LoVo (cell line): Measurements from ENCODE around the gene TMEM150C.
"Not testable (repeated sequence)": the region's sequence is repeated elsewhere in the genome, so short reads cannot be mapped to it uniquely, and the experiment has no call there.

Experiments used
- DNase-seq: peaks from one replicate; pipeline ENCODE4 v3.0.0-alpha.2; 2016; ENCODE audit warnings: low spot score

Gene TMEM150C

DNA sequence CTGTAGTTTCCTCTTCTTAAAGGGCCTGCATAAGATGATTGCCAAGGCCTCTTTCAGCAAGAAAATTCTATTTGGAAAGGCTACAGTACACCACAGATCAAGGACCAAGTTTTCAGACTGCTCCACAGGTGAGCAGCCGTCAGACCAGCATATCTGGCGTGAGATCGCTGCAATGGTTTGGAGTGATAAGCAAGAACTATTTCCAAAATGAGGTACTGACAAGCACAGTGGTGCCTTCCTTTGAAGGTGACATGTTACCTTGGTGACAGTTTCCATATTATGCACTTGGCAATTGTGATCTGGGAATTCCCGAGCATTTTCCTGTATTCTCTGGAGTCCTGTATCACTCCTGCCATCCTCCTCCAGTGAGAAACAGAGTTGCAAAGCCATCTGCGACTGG is 7.3 kb upstream of the TMEM150C start:
- DNase-seq, result no peak

DNA sequence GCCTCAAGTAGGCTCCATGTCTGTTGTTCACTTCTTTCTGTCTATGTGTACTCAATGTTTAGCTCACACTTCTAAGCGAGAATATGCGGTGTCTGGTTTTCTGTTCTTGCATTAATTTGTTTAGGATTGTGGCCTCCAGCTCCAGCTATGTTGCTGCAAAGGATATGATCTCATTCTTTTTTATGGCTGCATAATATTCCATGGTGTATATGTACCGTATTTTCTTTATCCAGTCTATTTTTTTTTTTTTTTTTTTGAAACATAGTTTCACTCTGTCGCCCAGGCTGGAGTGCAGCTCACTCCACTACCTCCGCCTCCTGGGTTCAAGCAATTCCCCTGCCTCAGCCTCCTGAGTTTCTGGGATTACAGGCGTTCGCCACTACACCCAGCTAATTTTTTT is 5.7 kb upstream of the TMEM150C start:
- no peak for DNase-seq

DNA sequence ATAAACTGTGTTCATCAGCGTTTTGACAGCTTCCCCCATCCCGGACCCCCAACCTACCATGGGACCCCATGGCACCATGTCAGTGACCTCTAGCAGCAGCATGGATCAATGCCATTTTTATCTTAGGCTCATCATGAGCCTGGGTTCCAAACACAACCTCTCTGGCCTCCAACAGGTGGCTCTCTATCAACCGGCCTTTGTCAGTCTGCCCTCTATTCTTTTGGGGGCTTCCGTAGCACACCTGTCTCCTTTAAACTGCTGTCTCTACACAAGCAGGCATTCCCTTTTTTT is 721 bp upstream of the TMEM150C start:
- DNase-seq, result no peak

DNA sequence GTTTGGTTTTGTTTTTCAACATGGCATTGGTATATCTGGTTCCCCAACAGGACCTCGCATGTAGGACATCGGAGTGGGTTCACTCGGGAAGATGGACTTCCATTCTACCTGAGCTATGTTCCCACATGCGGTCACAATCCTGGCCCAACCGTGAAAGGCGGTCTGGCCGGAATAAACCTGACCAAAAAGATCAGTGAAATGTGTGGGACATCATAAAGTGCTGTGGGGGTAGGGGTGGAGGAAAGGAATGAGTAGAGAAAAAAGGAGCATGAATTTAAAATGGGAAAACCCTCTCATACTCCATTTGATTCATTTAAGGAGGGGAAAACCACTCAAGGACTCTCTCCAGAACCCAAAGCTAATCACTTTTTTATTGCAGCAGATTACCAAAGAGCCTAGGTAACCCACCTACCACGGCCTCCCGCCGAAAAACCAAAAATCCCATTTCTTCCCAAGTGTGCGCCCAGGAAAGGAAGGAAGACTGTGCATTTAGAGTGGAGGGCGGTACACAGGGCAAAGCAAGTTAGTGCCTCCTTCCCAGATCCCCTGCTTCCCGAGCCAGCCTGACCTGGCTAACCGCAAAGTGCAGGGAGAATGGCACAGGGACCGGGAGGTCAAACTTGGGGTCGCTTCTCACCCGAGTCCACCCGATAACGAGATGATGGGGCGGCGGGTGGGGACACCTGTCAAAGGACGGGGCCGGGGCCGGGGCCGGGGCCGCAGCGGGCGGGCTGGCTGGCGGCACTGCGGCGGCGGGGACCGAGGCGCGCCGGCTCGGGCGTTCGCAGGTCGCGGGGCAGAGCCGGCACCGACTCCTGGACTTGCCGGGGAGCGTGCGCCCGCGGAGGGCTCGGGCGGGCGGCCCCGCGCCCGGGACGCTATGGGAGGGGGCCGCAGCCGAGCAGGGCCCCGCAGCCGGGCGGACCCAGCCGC is 669 bp downstream of the TMEM150C start:
- no peak for DNase-seq

DNA sequence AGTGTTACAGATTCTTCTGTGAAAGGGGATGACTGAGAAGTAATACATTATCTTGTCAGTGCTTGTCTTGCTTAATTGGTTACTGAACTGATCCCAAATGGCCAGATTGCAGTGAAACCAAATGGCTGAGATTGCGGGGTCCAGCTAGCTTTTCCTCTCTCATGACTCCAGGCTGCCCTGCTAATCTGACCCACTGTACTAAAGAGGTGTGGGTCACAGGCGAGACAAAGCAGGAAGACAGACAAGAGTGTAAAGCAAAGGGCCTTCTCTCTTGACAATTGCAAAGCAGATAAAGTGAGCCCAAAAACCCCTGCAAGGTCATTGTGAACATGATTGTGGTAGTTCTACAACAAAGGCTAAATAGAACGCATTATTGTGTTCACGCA is 2.1 kb downstream of the TMEM150C start:
- DNase-seq, result no peak

DNA sequence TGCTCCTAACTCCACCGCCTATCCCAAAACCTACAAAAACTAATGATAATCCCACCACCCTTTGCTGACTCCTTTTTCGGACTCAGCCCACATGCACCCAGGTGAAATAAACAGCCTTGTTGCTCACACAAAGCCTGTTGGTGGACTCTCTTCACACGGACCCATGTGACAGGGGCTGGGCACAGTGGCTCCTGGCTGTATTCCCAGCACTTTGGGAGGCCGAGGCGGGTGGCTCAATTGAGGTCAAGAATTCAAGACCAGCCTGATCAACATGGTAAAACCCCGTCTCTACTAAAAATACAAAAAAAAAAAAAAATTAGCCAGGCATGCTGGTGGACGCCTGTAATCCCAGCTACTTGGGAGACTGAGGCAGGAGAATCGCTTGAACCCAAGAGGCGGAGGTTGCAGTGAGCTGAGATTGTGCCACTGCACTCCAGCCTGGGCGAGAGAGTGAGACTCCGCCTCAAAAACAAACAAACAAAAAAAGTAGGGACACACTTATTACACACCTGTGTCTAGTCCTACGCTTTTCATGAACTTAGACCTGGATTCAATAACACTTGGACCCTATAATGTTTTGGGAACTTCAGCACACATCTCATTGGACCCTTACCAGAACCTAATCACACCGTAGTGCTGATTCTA is 2.6 kb downstream of the TMEM150C start:
- not testable (repeated sequence) for DNase-seq

DNA sequence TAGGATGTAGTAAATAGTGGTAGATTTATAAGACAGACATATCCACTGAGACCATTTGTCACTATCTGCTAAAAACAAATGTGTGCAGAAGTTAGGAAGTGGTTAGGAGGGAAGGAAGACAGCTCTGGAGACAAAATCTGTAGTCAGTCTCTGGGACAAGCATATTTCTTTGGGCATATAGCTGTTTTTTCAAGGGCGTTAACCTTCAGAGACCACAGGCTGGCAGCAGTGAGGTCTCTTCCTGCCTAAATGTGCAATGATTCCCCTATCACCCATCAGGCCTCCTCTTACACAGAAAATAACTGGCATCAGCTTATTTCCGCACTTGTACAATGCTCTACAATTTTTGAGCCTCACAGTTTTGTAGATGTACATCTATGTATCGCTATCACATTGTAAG is 6.5 kb downstream of the TMEM150C start:
- no peak for DNase-seq

DNA sequence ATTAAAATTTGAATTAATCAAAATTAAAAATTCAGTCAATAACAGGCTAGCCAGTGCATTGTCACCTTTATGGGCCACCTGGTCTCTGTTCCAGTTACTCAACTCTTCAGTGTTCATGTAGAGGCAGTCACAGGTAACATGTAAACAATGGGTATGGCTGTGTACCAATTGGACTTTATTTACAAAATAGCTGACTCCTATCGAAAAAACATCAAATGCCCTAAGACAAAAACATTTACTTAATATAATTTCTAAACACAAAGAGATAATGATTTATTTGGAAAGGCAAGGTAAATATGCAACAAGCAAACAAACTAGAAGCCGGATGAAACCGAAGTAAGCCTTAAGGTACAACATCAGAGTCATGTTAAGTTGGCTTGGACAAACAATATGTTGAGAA is 8.8 kb downstream of the TMEM150C start:
- no peak for DNase-seq

DNA sequence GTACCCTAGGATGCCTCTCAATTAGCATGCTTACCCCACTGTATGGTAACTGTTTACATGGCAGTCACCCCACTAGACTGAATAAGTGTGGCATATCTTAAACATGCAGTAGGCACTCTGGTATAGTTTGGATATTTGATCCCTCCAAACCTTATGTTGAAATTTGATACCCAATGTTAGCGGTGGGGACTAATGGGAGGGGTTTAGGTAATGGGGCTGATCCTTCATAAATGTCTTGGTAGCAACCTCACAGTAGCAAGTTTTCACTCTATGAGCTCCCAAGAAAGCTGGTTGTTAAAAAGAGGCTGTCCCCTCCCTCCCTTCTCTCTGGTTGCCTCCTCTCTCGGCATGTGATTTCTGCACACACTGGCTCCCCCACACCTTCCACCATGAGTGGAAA is 10.1 kb downstream of the TMEM150C start:
- no peak for DNase-seq

DNA sequence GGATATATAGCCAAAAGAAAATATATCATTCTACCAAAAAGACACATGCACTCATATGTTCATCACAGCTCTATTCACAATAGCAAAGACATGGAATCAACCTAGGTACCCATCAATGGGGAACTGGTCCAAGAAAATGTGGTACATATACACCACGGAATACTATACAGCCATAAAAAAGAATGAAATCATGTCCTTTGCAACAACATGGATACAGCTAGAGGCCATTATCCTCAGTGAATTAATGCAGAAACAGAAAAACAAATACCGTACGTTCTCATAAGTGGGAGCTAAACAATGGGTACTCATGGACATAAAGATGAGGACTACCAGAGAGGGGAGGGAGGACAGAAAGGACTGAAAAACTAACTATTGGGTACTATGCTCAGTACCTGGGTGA is 13.9 kb downstream of the TMEM150C start:
- not testable (repeated sequence) for DNase-seq

DNA sequence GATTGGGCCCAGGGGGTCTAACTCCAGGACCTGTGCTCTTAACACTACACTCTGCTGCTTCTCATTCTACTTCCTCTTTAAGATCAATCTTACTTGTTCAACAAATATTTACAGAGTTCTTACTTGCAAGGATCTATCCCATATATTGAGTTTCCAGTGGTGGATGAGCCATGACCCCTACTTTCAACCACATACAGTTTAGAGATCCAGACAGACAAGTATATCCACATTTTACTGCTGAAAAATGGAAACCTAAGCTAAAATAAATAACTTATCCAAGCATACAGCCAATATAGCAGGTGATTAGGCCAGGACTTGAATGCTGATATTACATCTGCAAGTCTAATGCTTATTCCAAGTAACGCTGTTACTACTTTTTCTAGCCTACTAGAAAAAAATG is 18.7 kb downstream of the TMEM150C start:
- no peak for DNase-seq

DNA sequence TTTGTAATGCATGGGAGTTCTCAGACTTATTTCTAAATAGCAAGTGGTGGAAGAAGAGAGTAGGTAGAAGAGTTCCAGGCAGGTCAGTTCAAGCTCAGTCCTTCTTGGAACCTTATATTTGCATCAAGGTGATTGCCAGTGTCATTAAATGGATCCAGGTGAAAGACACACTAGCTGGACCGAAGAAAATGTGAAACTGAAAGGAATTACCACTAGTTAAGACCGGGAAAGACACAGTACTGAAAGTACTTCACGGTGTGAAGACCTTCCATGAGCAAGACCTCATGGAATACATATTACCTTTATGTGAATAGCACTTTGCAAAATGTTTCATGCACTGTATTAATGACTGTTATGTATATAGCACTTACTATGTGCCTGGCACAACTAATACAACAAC is 19.1 kb downstream of the TMEM150C start:
- no peak for DNase-seq

DNA sequence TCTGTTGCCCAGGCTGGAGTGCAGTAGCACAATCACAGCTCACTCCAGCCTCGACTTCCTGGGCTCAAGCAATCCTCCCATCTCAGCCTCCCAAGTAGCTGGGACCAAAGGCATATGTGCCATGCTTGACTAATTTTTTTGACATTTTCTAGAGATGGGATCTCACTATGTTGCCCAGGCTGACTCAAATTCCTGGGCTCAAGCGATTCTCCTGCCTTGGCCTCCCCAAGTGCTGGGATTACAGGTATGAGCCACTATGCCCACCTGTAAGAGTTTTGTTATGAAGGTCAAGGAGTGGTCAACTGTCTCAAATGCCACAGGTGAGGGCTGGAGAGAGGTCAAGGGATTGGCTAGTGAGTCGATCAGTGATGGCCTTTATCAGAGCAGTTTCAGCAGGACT is 32.5 kb downstream of the TMEM150C start:
- no peak for DNase-seq

DNA sequence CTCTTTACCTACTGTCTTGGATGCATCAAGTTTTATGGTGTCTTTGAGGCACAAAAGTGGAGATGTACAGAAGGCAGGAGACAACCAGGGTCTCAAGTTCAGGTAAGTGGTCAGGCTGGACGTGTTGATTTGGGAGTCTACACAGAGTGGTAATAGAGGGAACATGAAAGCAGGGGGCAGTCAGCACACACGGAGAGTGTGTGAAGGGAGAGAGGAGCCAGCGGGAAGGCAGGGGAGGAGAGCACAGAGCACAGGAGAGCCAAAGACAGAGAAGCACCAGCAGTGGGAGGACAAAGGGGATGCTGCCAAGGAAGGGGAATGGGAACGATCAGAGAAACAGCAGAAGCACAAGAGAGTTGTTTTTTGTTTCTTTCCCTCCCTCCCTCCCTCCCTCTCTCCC is 32.9 kb downstream of the TMEM150C start:
- DNase-seq, result no peak

DNA sequence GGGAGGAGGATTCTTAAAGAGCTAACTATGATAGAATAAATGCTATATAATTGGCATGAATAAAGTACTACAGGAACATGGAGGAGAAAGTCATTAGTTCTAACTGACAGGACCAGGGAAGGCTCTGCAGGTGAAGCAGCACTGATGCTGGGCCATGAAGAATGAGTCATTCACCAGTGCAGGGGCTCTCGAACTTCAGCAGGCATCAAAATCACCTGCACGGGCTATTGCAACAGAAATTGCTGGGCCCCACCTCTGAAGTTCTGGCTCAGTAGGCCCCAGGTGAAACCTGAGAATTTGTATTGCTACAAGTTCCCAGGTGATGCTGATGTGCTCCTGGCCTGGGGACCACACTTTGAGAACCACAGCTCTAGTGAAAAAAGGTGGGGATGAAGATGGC is 33.7 kb downstream of the TMEM150C start:
- DNase-seq, result no peak

DNA sequence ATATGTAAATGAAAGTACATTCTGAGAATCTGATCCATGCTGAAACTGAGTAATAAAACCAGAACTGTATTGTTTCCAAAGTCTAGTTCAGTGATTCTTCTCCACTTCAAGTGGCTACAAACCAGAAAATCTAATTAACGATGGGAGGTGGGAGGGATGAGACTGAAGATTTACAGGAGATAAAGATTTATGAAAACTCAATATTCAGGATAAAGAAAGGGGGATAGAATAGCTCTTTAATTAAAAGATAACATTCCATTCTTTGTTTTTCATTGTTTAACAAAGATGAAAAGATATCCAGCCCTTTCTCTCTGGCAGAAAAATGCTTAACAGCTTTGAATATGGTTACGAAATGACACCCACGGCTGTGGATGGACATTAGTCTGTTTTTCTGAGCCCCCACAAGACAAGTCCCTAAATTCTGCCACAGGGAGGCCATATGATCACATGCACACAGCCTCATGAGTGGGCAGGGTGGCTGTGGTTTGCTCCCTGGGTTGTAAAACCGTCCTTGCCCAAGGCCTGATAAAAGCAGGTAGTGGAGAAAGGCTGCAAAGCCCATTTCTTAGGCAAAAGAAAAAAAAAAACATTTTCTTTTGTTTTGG is 36.4 kb downstream of the TMEM150C start:
- DNase-seq, result no peak

DNA sequence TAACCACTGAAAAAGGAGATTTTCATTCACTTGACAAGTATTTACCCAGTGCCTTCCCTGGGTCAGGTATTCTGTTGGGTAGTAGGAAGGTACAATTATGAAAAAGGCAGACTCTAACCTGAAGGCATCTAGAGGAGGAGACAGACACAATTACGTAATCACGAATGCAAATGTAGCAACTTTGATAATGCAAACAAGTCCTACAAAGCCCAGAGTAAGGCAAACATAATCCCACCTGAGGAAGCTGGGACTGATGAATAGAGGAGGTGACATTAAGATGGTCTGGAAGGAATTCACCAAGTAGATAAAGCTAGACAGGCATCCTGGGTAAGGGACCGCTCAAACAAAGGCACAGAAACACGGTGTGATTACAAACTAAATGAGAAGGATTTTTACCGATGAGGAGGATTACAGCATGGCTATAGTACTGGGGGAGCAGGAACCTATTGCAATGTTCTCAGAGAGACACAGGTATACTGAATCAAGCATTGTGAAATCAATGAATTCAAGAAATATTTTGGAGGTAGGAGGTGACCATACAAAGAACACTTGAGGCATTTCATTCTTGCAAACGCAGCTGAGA is 37.1 kb downstream of the TMEM150C start:
- no peak for DNase-seq

DNA sequence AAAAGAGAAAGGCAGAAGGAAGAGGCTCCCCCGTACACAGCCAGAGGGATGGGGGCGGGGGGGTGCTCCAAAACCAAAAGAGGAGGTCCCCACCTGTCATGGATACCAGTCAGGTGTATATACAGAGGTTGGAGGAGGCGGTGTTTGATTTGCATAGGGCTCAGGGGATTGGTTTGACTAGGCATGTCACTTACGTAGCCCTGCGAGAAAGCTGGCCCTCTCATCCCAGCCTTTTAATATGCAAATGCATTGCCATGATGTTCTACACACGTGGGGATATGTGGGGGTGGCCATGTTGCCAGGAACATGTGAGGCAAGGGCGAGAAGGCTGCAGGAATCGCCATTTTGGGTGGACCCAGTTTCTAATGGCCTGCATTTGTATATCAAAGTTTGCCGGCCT is 38.6 kb downstream of the TMEM150C start:
- DNase-seq, result no peak

DNA sequence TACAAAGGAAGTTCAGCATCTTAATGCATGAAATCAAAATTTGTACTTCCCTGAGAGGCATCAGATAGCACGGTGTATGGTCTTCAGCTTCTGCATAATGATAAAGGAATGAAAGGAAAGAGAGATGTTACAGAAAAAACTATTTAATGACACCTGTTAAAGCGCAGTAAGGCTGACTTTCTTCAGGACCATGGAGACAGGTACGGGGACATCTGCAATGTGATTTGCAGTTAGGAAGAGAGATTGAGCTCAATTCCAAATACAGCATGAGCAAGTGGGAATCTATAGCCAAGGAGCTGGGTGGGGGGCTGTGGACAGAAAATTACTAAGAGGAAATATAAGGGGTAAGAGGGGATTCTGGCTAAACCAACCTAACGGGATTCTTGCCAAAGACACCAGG is 39.3 kb downstream of the TMEM150C start:
- no peak for DNase-seq

DNA sequence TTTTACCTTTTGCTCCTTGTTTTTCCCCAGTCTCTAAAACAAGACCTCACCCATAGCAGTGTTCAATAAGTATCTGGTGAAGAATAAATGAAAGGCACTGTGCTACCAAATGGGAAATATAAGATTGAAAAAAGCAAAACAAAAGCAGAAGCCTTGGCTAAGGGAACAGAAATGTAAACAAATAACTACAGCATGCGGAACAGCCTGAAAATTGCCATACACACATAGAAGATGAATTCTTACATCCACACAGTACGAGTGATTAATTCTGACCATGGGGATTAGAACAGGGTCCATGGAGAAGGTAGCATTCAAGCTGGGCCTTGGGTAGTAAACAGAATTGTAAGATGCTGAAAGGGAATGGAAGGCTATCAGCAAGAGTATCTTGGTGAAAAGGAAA is 40.5 kb downstream of the TMEM150C start:
- DNase-seq, result no peak

DNA sequence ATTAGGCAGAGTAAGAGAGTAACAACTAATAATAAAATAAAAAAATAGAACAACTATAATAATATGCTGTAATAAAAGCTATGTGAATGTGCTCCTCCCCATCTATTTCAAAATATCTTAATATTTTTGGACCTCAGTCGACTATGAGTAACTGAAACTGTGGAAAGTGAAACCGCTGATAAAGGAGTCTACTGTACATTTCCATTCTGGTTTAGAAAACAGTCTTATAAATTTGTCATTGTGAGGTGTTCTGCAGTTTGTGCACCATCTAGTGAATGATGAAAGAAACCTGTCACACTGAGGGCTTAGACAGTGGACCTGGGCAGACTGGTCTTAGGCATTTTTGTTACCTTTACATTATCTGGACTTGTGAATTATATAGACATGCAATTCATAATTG is 42.0 kb downstream of the TMEM150C start:
- DNase-seq, result no peak

DNA sequence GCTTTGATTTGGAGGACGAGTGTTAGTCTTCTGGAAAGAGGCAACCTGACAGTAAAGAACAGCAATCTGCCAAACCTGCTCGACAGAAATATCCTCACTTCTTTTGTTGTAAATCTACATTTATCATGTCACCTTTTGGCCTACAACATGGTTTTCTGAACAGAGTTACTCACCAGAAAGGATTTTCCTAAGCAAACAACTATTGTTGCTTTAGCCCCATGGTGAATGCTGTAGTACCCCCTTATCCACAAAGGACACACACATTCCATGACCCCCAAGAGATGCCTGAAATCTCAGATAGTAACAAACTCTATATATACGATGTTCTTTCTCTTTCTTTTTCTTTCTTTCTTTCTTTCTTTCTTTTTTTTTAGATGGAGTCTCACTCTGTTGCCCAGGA is 42.7 kb downstream of the TMEM150C start:
- no peak for DNase-seq

DNA sequence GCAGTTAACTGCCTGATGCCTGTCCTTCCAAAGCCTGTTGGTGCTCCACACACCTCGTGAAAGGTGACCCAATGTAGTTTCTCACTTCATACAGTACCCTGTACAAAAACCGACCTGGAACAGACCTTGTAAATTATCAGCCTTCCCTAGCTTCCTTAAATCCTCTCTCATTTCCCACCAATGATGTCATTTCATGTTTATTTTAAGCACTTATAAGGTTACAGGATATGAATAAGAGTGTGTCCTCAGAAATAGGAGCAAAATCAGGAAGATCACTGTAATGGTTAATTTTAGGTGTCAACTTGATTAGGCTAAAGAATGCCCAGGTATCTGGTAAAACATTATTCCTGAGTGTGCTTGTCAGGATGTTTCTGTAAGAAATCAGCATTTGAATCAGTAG is 44.7 kb downstream of the TMEM150C start:
- no peak for DNase-seq
